NCI-H226 (cell line): ENCODE data around the gene TPO.
"Not testable (repeated sequence)": the region's sequence is repeated elsewhere in the genome, so short reads cannot be mapped to it uniquely, and the experiment has no call there.

Experiments used
- DNase-seq: peaks from one replicate; pipeline ENCODE4 v3.0.0-alpha.2; 2015

Gene TPO

DNA sequence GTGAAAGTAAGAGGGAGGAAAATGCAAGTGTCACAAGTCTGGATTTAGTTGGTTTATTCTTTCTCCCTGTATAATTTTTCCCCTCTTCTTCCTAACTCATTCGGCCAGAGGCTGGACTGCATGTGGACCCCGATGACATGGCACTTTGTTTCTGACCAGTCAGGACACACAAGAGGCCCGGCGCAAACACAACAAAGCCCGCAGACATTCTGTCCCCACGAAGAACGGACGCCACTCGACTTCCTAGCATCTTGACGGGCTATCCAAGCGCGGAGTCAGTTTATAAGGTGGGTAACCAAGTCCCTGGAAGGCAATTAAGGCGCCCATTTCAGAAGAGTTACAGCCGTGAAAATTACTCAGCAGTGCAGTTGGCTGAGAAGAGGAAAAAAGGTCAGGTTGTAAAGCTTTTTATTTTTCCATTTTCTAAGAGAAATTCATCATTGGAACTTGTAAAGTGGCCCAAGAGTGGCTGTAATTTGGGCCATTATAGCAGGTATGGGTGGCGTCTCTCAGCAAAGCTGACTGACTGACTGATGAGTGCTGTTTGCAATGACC is at the start of gene TPO:
Gene TPO (plus strand): TSS at position 308 of the 555 bp plus-strand sequence. CDS start 946 bp downstream, outside the sequence.
- no peak for DNase-seq

DNA sequence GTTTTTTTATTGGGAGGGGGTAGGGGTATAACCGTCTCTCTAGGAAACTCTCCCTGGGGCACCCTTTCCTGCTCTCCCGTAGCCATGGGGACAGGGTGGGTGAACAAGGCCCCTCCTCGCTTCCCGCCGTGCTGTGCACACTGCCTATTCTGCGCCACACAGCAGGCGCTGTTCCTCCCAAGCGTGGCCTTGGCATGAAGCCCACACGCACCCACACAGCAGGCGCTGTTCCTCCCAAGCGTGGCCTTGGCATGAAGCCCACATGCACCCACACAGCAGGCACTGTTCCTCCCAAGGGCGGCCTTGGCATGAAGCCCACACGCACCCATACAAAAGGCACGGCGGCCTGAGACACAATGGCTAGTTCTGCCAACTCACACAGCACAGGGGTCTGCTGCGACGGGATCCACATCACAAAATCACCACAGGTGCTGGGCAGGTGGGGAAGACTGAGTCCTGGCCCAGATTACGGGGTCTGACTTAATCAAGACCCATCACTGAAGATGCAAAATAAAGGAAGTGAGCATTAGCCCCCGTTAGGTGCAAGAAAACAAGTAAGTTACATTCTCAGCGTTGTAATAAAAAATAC is 46.6 kb upstream of the TPO start:
- DNase-seq: no peak

DNA sequence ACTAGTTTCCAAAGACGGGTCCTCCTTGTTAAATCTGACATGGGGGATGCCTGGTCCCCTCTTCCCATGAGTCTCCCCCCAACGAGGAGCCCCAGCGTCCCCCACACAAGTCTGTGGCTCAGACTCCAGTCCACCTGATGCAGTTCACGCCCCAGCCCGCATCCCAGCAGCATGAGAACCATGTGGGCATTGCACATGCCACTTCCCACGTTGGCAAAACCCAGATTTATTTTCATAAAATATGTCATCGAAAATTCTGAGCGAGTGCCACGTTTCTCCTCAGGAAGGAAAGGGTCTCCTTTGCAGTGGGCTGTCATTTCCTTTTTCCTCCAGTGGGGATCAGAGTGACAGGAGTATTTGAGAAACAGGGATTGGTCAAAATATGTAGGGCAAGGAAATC is 45.7 kb upstream of the TPO start:
- no peak for DNase-seq

DNA sequence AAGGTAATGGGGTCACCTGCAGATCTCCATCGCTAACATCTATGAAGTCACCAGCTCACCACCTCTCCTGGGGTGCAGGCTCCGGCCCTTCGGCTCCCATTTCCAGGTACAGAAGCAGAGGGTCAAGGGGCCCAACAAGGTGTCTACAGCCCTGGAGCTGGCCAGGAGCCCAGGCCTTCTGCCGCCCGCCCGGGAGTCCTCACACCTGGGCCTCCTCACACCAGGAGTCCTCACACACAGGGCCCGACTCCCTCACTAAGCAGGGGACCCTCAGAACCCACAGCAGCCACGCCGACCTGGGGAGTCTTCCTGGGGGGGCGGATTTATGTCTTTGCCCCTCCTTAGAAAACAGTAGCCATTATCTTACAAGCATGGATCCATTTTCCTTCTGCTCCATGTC is 43.4 kb upstream of the TPO start:
- no peak for DNase-seq

GRCh38 chr2:1370461-1370860 is 42.8 kb upstream of the TPO start:
- no peak for DNase-seq

DNA sequence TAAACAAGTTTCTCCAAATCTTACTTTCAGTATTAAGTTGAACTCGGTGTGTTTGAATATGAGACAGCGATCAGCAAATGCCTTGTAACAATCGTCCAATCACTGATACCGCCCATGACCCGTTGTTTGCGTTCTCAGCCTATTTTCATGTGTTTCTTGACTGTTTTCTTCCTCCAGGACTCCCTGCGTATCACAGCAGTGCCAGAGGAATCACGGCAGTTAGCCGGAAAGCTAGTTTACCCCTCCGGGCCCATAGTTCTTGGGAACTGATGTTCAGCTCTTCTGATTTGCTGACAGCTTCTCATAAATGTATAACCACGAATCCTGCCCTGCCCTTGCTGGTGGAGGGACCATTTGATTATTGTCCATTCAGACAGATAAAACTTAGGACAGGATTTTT is 42.2 kb upstream of the TPO start:
- DNase-seq: no peak

GRCh38 chr2:1373830-1374229 is 39.4 kb upstream of the TPO start:
- no peak for DNase-seq

GRCh38 chr2:1374287-1374686 is 39.0 kb upstream of the TPO start:
- no peak for DNase-seq

DNA sequence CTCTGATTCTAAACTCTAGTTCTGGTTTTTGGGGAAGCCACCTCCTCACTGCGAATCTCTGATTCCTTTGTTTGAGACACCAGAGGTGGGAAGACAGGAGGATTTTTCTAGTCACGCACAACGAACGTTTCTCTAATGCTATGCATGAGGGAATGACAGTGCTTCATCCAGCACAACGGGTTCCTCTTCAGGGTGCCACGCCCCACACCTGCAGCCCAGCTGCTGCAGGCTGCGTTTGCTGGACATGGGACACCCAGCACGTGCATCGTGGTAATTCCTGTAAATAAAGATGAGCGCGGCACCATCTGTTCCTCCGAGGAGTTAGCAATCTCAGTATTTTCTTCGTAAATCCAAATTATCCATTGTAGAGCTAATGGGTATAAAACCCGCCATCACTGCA is 37.5 kb upstream of the TPO start:
- no peak for DNase-seq

DNA sequence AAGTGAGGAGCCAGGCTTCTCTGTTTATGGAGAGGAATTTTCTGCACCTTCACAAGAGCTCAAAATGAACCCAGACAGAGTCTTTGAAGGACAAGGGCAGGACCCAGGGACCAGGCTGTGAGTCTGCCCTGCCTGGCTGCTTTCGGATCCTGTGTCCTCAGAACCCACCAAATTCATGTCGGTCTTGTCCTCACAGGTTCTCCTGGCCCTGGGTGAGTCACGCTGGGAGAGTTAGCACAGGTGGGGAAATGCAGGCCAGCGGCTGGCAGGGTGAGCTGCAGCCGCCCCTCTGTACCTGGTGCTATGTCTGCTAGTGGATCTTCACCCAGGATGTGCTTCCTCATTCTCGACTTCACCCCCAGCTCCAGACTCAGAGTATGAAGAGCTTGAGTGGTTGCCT is 35.8 kb upstream of the TPO start:
- DNase-seq: no peak

- DNase-seq: no peak
Measured at GRCh38 chr2:1378456-1379150, 34.7 kb upstream of the TPO start.

DNA sequence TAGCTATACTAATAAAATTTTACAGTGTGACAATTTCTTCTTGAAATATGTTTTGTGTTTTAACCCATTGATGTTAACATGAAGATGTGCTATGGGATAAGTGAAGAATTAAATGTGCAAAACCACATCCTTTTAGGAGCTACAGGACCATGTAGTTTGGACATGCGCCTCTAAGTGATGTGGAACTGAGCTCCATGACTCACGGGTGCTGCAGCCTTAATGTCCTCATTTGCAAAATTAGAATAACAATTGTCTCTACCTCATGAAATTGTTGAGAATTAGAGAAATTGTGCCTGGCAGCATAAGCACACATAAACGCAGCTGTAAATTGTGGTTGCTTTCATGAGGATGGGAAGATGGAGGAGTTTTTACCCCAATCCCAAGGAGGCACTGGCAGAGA is 31.6 kb upstream of the TPO start:
- DNase-seq: no peak

- not testable (repeated sequence) for DNase-seq
Measured at GRCh38 chr2:1387954-1388725, 25.1 kb upstream of the TPO start.

- not testable (repeated sequence) for DNase-seq
Measured at GRCh38 chr2:1390118-1390517, 23.1 kb upstream of the TPO start.

- DNase-seq: no peak
Measured at GRCh38 chr2:1393321-1393720, 19.9 kb upstream of the TPO start.

- DNase-seq: no peak
Measured at GRCh38 chr2:1394709-1395408, 18.4 kb upstream of the TPO start.

DNA sequence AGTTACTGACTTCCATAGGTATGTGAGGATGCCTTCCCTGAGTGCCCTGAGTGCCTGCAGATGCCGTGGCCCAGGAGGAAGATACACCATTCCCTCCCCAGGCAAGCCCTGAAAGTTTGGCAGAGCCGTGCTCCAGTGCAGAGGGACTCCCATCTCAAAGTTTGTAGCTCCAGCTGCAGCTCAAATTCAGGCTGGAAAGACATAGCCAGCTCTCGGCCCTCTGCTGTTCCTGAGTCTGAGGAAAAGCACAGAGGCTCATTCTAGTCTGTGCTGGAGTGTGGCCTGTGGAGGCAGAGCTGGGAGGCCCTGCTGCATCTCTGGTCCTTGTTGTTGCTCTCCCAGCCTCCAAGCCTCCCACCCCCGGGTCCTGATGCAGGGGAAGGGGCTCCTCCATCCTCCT is 15.9 kb upstream of the TPO start:
- DNase-seq: no peak

DNA sequence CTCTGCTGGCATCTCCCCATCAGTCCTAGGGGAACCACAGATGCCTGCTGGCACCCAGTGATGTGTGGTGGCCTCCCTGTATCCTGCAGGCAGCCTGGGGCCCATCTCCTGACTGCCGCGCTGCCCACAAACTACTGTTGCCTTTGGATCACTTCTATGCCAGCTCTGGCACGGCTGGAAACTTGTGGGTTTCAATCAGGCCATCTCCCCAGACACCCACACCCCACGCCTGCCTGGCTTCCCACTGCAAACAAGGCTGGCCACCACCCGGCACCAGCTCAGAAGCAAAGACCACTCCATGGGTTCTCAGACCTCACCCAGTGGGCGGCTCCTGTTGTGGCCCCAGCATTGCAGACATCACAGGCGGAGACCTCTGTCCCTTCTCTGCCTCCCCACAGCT is 15.1 kb upstream of the TPO start:
- DNase-seq: no peak

DNA sequence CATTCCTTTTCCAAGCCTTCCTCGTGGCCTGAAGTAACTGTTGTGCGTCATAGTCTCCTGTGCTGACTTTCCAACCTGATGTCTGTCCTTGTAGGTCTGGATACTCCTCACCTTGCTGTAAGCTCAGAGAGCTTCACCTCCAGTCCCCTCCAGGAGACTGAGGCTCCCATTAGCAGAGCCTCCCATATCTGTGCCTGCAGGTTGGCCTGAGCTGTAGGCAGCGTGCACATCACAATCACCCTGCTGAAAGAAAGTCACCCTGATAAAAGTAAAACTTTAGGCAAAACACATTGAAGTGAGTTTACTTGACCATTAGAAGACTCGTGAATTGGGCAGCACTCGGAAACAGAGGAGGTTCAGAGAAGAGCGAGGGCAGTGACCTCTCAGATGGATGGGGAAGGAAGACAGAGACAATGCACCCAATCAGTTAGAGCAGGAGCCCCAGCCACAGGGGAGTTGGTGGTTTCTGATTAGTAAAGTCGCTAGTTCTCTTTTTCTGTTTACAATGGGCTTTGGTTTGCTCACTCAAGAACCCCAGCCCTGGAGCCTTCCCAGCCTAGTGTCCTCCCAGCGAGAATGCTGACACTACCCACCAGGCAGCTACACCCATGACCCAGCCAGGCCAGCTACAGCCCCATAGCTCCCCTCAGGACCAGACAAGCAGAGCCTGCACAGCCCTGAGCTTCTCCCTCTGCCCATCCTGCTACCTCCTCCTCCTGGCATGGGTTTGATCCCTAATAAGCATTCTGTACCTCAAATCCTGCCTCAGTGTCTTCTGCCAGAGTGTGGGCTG is 12.1 kb upstream of the TPO start:
- DNase-seq: no peak

DNA sequence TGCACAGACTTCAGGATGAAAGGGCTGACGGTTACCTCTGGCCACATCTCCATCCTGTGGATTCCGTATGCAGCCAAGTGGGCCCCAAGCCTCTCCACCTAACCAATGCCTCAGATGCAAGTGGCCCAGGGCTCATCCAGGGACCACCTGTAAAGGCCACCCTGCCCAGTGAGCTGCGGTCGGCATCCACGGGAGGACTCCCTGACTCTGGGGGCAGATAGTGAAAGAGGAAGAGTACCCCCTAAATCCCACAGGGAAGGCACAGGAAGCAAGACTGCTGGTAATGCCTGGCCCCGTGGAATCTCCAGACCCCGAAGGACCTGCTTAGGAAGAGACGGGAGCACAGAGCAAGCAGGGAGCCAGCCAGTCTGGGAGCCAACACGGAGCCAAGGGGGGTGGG is 11.2 kb upstream of the TPO start:
- no peak for DNase-seq

DNA sequence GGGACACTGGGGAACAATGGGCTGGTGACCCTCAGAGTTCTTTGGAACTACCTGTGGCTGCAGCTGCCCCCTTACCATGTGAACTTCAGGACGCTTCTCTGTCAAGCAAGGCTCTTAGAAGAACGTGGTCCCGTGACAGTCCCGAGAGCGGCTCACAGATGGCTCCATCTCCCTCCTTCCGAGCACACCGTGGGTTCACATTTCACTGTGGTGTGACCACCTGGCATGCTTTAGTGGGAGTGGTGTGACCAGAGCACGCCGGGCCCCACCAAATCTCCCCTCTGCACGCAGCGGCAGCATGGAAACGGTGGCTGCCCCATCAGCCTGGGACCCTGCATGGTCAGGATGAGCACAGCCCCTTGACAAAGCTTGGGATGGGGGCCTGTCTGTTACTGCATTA is 9.7 kb upstream of the TPO start:
- DNase-seq: no peak

DNA sequence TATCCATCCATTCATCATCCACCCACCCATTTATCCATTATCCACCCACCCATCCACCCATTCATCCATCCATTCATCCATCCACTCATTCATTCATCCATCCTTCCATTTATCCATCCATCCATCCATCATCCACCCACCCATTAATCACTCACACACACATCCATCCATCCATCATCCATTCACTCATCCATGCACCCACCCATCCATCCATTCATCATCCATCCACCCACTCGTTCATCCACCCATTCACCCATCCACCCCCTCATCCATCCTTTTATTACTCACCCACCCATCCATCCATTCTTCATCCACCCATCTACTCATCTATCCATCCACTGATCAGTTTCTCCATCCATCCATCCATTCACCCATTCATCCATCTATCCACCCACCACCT is 8.1 kb upstream of the TPO start:
- DNase-seq: no peak

GRCh38 chr2:1405967-1406366 is 7.3 kb upstream of the TPO start:
- DNase-seq: no peak
